ENCODE data around the gene SV2B.

SV2B gene

DNA sequence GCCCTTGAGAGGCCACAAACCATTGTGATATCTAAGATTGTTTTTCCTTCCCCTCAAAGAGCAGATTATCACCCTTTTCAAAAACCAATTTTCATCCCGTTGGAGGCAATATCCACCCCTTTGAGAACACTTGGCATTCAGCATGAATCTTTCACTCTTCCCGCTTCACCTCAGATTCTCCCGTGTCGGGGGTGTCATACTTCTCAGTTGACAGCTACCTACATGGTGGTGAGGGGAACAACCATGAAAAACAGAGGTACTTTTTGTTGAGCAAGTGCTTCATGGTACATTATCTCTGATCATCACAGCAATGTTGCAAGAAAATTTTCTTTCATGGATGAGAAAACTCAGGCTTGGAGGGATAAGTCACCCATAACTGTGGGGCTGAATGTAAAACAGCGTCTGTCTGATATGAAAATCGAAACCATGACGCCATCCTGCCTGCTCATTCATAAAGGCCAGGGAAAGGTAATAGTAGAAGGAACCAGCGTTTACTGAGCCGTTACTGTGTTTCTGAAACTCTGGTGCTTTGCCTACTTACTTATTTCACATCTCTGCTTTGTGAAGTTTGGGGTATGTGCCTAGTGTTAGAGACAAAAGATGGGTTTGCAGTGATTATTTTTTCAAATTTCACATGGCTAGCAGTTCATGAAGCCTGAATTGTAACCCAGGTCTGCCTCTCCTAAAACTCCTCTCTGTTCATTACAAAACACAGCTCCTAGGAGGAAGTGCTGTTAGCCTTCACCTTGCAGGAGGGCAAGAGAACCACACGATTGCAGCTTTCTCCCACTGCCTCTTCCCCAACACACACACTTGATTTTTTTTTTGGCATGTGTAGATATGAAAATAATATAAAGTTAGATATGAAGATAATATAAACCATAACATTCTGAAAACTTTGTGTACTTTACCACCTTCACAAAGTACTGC lies 35.4 kb downstream of the SV2B start:
- DNase-seq (ENCODE audit: extremely low read depth in 1 of 2, low read depth in 1 of 2): no peak

DNA sequence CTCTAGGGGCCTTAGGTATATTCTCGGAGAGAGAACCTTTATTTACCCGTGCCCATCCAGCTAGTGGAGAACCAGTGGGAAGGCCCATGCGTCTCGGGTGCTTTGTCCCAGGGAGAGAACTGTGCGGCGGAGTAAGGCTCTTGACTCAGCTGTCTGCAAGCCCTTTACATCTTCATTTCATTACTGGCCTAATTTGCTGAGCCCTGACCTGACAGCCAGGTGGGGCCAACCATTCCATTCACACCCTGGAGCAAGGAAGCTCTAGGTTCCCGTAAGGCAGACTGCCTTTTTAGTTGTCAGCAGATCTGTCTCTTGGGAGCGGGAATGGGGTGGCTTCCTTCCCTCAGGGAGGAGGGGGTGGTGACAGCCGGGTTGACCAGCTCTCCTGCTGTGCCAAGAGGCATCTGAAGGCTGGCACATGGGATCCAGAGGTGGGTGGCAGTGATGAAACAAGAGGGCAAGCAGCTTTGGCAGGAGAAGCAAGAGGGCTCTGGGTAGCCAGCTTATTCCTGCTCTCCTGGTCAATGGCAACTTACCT lies 36.4 kb downstream of the SV2B start:
- no peak for DNase-seq (ENCODE audit: extremely low read depth in 1 of 2, low read depth in 1 of 2)

- DNase-seq (ENCODE audit: extremely low read depth in 1 of 2, low read depth in 1 of 2): no peak
Measured at GRCh38 chr15:91140601-91141000, 40.5 kb downstream of the SV2B start.

- no peak for DNase-seq (ENCODE audit: extremely low read depth in 1 of 2, low read depth in 1 of 2)
Measured at GRCh38 chr15:91141097-91141496, 41.0 kb downstream of the SV2B start.

DNA sequence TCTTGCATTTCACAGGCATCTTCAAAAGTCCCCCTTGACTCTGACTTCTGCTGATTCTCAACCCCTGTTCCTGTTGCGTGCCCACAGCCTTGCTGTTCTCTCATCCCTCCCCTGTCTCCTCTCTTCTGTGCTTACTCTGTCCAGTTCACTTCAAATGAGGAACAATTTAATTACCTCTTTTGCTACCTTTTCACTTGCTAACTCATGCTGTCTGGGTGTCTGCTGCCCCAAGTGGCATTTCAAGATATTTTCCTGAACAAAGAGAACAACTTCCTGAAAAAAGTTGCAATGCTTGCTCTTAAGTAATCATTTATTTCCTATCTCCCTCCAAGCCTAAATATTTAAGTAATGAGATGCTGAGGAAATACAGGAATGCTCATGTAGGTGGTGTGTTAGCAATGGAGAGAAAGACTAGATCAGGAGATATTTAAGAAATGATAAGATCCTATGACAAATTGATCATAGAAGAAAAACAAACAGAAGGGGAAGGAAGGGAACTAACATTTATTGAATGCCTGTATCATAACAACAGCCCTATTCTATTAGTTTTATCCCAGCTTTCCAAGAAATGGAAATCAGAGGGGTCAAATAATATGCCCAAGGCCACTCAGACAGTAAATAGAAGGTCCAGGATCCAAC lies 42.2 kb downstream of the SV2B start:
- DNase-seq (ENCODE audit: extremely low read depth in 1 of 2, low read depth in 1 of 2): no peak

GRCh38 chr15:91142946-91143345 lies 42.9 kb downstream of the SV2B start:
- DNase-seq (ENCODE audit: extremely low read depth in 1 of 2, low read depth in 1 of 2): no peak

- no peak for DNase-seq (ENCODE audit: extremely low read depth in 1 of 2, low read depth in 1 of 2)
Measured at GRCh38 chr15:91146728-91147127, 46.7 kb downstream of the SV2B start.

DNA sequence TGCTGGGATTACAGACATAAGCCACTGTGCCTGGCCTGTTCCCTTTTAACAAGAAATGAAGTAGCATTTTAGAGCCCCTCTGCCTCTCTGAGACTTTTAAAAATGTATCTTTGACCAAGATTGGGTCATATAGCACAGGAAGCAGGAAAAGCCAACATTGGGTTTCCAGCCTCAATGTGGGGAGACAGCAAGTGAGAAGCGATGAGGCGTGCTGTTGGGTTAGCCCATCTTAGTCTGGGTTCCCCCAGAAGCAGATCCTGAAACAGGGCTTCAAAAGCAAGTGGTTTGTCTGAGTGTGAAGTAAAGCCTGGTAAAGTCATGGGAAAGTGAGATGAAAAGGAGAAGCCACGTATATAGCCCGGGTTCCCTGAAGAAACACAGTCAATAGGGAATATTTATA lies 48.2 kb downstream of the SV2B start:
- DNase-seq (ENCODE audit: extremely low read depth in 1 of 2, low read depth in 1 of 2): no peak

- DNase-seq (ENCODE audit: extremely low read depth in 1 of 2, low read depth in 1 of 2): no peak
Measured at GRCh38 chr15:91150502-91151160, 50.6 kb downstream of the SV2B start.

GRCh38 chr15:91151781-91152563 lies 51.9 kb downstream of the SV2B start:
- no peak for DNase-seq (ENCODE audit: extremely low read depth in 1 of 2, low read depth in 1 of 2)

- DNase-seq (ENCODE audit: extremely low read depth in 1 of 2, low read depth in 1 of 2): no peak
Measured at GRCh38 chr15:91152896-91153581, 53.0 kb downstream of the SV2B start.

DNA sequence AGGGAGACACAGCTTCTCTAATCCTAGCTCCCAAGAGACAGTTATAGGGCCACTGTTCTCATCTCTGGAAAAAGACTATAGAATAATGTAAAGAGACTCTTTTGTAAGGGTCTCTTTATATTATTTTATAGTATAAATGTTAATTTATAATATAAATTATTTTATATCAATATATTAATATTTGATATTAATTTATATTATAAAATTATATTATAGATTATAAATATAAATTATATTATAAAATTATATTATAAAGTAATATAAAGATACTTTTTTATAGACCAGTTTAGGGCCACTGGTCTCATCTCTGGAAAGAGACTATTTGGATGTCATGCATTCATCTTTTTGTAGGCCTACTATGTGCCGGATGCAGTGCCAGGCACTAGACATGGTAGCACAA lies 53.9 kb downstream of the SV2B start:
- no peak for DNase-seq (ENCODE audit: extremely low read depth in 1 of 2, low read depth in 1 of 2)

- DNase-seq (ENCODE audit: extremely low read depth in 1 of 2, low read depth in 1 of 2): no peak
Measured at GRCh38 chr15:91156175-91156726, 56.2 kb downstream of the SV2B start.

DNA sequence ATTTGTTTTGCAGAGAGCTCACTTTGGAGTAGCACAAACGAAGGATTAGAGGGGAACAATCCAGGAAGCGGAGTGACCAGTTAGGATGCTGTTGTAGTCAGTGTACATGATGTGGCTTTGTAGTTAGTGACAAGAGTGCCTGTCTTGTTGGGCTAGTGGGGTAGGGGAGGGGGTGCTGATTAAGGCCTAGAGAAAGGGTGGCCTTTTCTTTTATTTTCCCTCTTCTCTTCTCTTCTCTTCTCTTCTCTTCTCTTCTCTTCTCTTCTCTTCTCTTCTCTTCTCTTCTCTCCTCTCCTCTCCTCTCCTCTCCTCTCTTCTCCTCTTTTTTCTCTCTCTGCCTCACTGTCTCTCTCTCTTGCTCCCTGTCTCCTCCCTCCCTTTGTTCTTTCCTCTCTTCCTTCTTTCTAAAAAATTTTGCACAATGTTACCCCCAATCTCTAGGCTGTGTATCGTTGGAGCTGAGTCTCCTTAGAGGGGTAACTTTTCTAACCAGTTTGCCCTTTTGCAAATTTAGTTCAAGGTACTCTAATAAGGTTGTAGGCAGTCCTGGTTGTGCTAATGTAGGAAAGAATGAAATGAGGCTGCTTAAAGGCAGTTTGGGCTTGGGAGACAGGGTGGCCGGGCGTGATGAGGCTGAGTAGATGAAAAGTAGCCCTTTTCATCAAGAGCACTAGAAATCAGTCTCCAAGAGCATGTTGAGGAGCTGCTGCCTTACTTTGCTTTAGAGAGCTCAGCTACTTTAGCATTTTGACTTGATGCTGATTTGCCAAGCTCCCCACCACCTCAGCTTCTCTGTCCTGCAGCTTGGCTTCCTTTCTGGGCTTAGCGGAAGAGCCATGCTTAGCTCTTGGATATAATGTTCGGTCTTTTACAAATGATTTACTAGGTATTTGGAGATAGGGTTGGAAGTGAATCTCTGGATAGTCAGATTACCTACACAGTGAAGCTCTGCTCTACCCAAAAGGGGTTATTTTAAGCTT lies 58.6 kb downstream of the SV2B start:
- no peak for DNase-seq (ENCODE audit: extremely low read depth in 1 of 2, low read depth in 1 of 2)

DNA sequence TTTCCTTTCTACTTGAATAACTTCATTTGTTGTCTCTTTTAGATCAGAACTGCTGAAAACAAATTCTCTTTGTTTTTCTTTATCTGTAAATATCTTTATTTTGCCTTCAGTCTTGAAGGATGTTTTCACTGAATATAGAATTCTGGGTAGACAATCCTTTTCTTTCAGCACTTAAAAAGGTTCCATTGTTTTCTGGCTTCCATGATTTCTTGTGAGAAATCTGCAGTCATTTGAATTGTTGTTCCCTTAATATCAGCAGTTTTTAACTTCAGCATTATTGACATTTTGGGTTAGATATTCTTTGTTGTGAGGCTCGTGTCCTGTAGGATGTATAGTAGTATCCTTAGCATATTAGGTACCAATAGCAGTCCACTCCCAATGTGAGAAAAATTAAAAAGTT lies 65.8 kb downstream of the SV2B start:
- DNase-seq (ENCODE audit: extremely low read depth in 1 of 2, low read depth in 1 of 2): no peak

GRCh38 chr15:91168457-91168856 lies 68.4 kb downstream of the SV2B start:
- DNase-seq (ENCODE audit: extremely low read depth in 1 of 2, low read depth in 1 of 2): no peak

DNA sequence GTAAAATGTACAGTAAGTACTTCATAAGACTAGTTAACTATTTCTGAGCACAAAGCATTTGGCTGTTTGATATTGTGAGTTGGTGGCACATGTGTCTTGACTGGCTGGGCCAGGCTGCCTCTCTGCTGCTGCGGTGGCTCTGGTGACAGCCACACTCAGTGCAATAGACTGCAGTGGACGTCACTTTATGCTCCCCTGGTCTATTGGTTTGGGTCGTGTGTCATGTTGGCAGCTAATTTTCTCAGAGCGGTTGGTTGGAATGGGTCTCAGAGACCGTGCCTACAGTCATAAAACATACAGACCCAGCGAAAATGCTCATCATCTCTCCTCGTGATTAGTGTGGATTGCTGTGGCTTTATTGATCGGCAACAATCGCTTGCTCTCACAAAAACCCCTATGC lies 71.3 kb downstream of the SV2B start:
- DNase-seq (ENCODE audit: extremely low read depth in 1 of 2, low read depth in 1 of 2): no peak

DNA sequence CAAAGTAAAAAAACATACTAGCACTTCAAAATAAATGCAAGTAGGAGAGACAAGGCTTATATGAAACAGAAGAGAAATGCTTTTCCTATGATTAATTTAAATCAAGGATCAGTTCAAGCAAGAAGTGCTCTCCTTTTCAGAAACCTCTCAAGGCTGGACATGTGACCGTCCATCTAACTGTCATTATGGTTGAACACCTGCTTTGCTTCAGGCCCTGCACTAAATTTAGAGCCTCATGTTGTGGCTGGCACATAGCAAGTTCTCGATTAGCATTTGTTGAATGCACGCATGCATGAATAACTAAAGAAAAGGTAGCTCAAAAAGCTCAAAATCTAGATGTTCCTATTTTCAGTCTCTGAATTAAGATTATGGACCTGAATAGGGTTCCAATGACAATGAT lies 82.0 kb downstream of the SV2B start:
- DNase-seq (ENCODE audit: extremely low read depth in 1 of 2, low read depth in 1 of 2): no peak

DNA sequence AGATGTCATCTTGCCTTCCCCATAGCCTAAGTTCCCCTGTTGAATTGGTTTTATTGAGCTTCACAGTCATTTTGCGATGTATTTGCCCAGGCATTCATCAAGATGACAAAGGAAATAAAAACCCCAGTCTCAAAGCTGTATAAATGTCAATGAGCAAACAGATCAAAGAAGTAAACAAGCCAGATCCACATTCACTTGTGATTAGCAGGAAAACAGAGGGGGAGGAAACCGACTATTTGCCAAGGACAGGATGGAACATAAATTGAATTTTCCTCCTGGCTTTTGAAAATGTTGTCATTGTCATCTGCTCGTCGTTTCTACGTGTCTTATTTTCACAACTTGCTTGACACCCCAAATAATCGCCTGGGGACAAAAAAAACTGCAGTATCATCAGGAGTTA lies 83.5 kb downstream of the SV2B start:
- DNase-seq (ENCODE audit: extremely low read depth in 1 of 2, low read depth in 1 of 2): no peak

Data from stimulated activated CD8-positive, alpha-beta memory T cell treated with anti-CD3 and anti-CD28 coated beads, Interleukin-7, amount 100 ng/mL, for 48 hours (primary cell).